ENCODE data around the gene DHX32.

DNA sequence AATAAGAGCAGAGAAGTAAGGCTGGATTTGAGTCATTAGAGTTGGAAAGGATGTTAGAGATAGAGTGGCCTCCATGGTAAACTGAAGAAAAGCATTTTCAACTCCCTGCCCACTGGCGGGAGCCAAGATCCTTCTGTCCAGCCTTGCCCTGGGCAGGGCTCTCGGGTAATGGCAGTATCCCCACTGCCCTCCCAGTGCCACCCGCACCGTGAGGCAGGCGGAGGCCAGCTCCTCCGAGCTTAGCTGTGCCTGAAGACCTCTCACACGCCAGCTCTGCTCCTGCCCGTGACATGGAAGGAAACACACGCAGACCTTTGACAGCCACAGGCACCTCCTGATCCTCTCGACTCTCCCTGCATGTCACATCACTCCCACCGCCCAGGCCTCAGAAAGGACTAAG, 35.5 kb downstream of the DHX32 start:
- TF ChIP-seq, protein P1, sequence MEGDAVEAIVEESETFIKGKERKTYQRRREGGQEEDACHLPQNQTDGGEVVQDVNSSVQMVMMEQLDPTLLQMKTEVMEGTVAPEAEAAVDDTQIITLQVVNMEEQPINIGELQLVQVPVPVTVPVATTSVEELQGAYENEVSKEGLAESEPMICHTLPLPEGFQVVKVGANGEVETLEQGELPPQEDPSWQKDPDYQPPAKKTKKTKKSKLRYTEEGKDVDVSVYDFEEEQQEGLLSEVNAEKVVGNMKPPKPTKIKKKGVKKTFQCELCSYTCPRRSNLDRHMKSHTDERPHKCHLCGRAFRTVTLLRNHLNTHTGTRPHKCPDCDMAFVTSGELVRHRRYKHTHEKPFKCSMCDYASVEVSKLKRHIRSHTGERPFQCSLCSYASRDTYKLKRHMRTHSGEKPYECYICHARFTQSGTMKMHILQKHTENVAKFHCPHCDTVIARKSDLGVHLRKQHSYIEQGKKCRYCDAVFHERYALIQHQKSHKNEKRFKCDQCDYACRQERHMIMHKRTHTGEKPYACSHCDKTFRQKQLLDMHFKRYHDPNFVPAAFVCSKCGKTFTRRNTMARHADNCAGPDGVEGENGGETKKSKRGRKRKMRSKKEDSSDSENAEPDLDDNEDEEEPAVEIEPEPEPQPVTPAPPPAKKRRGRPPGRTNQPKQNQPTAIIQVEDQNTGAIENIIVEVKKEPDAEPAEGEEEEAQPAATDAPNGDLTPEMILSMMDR (optimal IDR thresholded peaks at IDR 0.05 in 1 of 3, IDR thresholded peaks at IDR 0.05 in 1 of 3, conservative IDR thresholded peaks at IDR 0.05 in 1 of 3; ENCODE audit: extremely low read depth in 1 of 3, insufficient read depth in 2 of 3, low read length in 3 of 3), result no peak
- no peak for TF ChIP-seq EZH2 (IDR thresholded peaks at IDR 0.05; ENCODE audit: low read length)
